GM23338 (cell line): ENCODE measurements around the gene POU3F1. TPM values are rescaled to one million over a fixed set of nuclear protein-coding genes. Genes with fewer than 3 reads are reported as not detected.

Source experiments
- ATAC-seq: fragments of 200-7000 bp; cut with Tn5 transposase; 3 replicates; pipeline ENCODE4 v1.9.1; 2020
- DNase-seq: peaks from one replicate; pipeline ENCODE4 v3.0.0-alpha.2; 2015; ENCODE audit warnings: low spot score
- H2AFZ ChIP-seq: fragments of 200-600 bp; sonication (generic); 2 replicates; pipeline ENCODE4 v1.8.0; 2016; ENCODE audit warnings: antibody characterized with exemption, mild to moderate bottlenecking, moderate library complexity
- H3F3A ChIP-seq: fragments of 200-600 bp; sonication (generic); replicated peaks from 2 replicates; pipeline ENCODE4 v1.8.0; 2017; ENCODE audit warnings: antibody characterized with exemption, mixed run types, low read depth
- H3K27ac ChIP-seq: fragments of 200-600 bp; sonication (generic); 2 replicates; pipeline ENCODE4 v1.6.1; 2016; ENCODE audit warnings: low read depth
- H3K27me3 ChIP-seq: fragments of 200-600 bp; sonication (generic); 2 replicates; pipeline ENCODE4 v1.8.0; 2016; ENCODE audit warnings: mild to moderate bottlenecking, mixed run types, moderate library complexity; ENCODE audit not compliant: insufficient read depth
- H3K36me3 ChIP-seq: fragments of 200-600 bp; sonication (generic); 2 replicates; pipeline ENCODE4 v1.8.0; 2016; ENCODE audit warnings: mild to moderate bottlenecking; ENCODE audit not compliant: insufficient read depth
- H3K4me1 ChIP-seq: fragments of 200-600 bp; sonication (generic); 2 replicates; pipeline ENCODE4 v1.8.0; 2016; ENCODE audit warnings: mild to moderate bottlenecking, moderate library complexity; ENCODE audit not compliant: insufficient read depth
- H3K4me2 ChIP-seq: fragments of 200-600 bp; sonication (generic); 2 replicates; pipeline ENCODE4 v1.7.1; 2017; ENCODE audit warnings: mixed run types
- H3K4me3 ChIP-seq: fragments of 200-600 bp; sonication (generic); 2 replicates; pipeline ENCODE4 v1.6.1; 2016; ENCODE audit warnings: mixed run types
- H3K79me2 ChIP-seq: fragments of 200-600 bp; sonication (generic); replicated peaks from 2 replicates; pipeline ENCODE4 v1.8.0; 2017; ENCODE audit warnings: mild to moderate bottlenecking; ENCODE audit not compliant: insufficient read depth
- H3K9me2 ChIP-seq: fragments of 200-600 bp; sonication (generic); 2 replicates; pipeline ENCODE4 v1.8.0; 2017; ENCODE audit not compliant: insufficient read depth
- H4K20me1 ChIP-seq: fragments of 200-600 bp; sonication (generic); replicated peaks from 2 replicates; pipeline ENCODE4 v1.8.0; 2017; ENCODE audit warnings: mild to moderate bottlenecking; ENCODE audit not compliant: insufficient read depth
- H3K27ac Mint-ChIP-seq: 2 replicates; pipeline ENCODE4 v1.8.0; 2020; ENCODE audit warnings: inconsistent platforms, mild to moderate bottlenecking, moderate library complexity, mixed read lengths
- H3K27me3 Mint-ChIP-seq: 3 replicates; pipeline ENCODE4 v1.8.0; 2022; ENCODE audit warnings: low read depth, mild to moderate bottlenecking, moderate library complexity, mixed read lengths, inconsistent platforms; ENCODE audit not compliant: insufficient read depth, poor library complexity
- H3K36me3 Mint-ChIP-seq: 3 replicates; pipeline ENCODE4 v1.8.0; 2021; ENCODE audit warnings: low read depth, mild to moderate bottlenecking, inconsistent platforms, moderate library complexity, mixed read lengths
- H3K4me1 Mint-ChIP-seq: 3 replicates; pipeline ENCODE4 v1.8.0; 2020; ENCODE audit warnings: mild to moderate bottlenecking, inconsistent platforms, mixed read lengths
- H3K4me3 Mint-ChIP-seq: 3 replicates; pipeline ENCODE4 v1.8.0; 2021; ENCODE audit warnings: moderate library complexity, mild to moderate bottlenecking, inconsistent platforms, mixed read lengths
- H3K9me3 Mint-ChIP-seq: 3 replicates; pipeline ENCODE4 v1.8.0; 2020; ENCODE audit warnings: moderate library complexity, mild to moderate bottlenecking, inconsistent platforms, mixed read lengths
- EZH2 ChIP-seq: fragments of 200-600 bp; sonication (generic); IDR thresholded peaks from one replicate; pipeline ENCODE4 v1.8.0; 2017; ENCODE audit warnings: antibody characterized with exemption, mild to moderate bottlenecking, low read depth; ENCODE audit not compliant: unreplicated experiment
- NANOG ChIP-seq: IDR thresholded peaks from 2 replicates; pipeline ENCODE4 v1.6.1; 2016; ENCODE audit warnings: antibody characterized with exemption, borderline replicate concordance
- ZNF114 ChIP-seq: fragments of 250-450 bp; sonication (Bioruptor Pico); IDR thresholded peaks from 2 replicates; pipeline ENCODE4 v1.5.0; 2020; ENCODE audit warnings: mild to moderate bottlenecking, moderate library complexity
- ZNF331 ChIP-seq: fragments of 250-450 bp; sonication (Bioruptor Pico); IDR thresholded peaks from 2 replicates; pipeline ENCODE4 v1.5.0; 2020; ENCODE audit warnings: low read depth, mild to moderate bottlenecking, moderate library complexity
- polyA plus RNA-seq: library from polyadenylated mRNA; unstranded; fragments of >200 nt; fragmentation: Nextera tagmentation; extraction: Ambion mirVana; gene quantifications from 2 replicates; pipeline ENCODE4 v1.2.1, GENCODE V29; 2016
- total RNA-seq: library from RNA; depleted of rRNA; stranded (reverse); fragments of >200 nt; shearing (Covaris generic); gene quantifications from 2 replicates; pipeline ENCODE4 v1.2.3, GENCODE V29; 2014
- TF ChIP-seq, protein P1 (sequence below): IDR thresholded peaks from 2 replicates; pipeline ENCODE4 v1.6.1; 2016; ENCODE audit warnings: antibody characterized with exemption
- TF ChIP-seq, protein P2 (sequence below), 2 experiments: fragments of 200-600 bp in 1 of 2; sonication (generic) in 1 of 2; conservative IDR thresholded peaks; 2 replicates each; pipeline versions ENCODE4 v1.5.1 to v1.6.1; 2016 to 2017; ENCODE audit warnings: antibody characterized with exemption in 2 of 2, low read depth in 2 of 2, mild to moderate bottlenecking in 2 of 2, moderate library complexity in 1 of 2
- TF ChIP-seq, protein P3 (sequence below): IDR thresholded peaks from one replicate; pipeline ENCODE4 v1.6.1; 2018; ENCODE audit warnings: antibody characterized with exemption; ENCODE audit not compliant: unreplicated experiment

The POU3F1 gene
- total and polyA plus RNA-seq, 2 experiments from 2014 or later = 3.6 to 11.5 TPM

DNA sequence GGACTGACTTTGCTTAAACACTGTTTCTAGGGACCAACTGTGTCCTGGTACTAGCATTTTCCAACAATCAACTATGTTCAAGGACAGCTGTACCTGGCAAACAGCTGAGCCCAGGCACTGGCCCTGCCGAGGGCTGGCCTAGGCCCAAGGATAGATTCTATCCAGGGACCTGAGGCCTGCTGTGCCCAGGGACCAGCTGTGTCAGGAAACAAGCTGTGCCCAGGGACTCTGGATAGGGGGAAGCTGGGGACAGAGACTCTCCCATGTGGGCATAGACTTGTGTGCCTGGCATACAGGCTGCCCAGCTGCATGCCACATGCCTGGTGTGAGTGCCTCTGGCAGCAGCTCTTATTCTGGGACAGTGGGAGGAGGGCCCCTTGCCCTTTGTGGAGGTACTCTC is 38.1 kb upstream of the POU3F1 start:
- Mint-ChIP-seq H3K4me1 (peaks cover 41% of the 10 kb centered on the region), H3K9me3 (no peaks in the 10 kb centered on the region), H3K4me3 (no peak overlapping the region), H3K36me3 (no peaks in the 10 kb centered on the region), H3K27me3 (no peaks in the 10 kb centered on the region), H3K27ac (no peak overlapping the region)
- Histone ChIP-seq H3K79me2 (no peaks in the 10 kb centered on the region), H4K20me1 (no peaks in the 10 kb centered on the region), H2AFZ (no peak overlapping the region), H3K4me2 (no peak overlapping the region), H3K9me2 (no peaks in the 10 kb centered on the region), H3K27me3 (no peaks in the 10 kb centered on the region), H3K36me3 (no peaks in the 10 kb centered on the region), H3K4me3 (no peak overlapping the region), H3K4me1 (peaks cover 5% of the 10 kb centered on the region), H3F3A (no peaks in the 10 kb centered on the region), H3K27ac (no peak overlapping the region)
- ATAC-seq (no peak), DNase-seq (no peak)
- TF ChIP-seq ZNF114 (CRISPR knock-in tag) = no peak
- TF ChIP-seq, protein P1, sequence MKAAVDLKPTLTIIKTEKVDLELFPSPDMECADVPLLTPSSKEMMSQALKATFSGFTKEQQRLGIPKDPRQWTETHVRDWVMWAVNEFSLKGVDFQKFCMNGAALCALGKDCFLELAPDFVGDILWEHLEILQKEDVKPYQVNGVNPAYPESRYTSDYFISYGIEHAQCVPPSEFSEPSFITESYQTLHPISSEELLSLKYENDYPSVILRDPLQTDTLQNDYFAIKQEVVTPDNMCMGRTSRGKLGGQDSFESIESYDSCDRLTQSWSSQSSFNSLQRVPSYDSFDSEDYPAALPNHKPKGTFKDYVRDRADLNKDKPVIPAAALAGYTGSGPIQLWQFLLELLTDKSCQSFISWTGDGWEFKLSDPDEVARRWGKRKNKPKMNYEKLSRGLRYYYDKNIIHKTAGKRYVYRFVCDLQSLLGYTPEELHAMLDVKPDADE = no peak

DNA sequence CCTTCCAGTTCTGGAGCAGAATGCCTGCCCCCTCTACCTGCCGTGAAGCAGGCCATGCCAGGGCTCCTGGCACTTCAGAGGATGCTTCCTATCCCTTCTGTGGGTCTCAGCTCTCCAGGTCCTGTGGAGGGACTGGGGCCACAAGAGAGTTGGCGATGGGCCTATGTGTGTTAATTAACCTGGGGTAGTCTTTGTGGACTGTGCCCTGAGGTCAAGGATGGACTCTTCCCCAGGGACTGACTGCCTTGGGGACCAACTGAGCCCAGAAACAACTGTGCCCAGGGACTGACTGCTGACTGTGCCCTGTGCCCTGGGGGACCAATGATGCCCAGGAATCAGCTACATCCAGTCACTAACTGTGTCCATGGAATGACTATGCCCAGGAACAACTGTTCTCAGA is 37.5 kb upstream of the POU3F1 start:
- Histone ChIP-seq H3K36me3 (no peaks in the 10 kb centered on the region), H3F3A (no peaks in the 10 kb centered on the region), H2AFZ (no peak overlapping the region), H3K27me3 (no peaks in the 10 kb centered on the region), H3K4me2 (no peak overlapping the region), H3K27ac (no peak overlapping the region), H3K9me2 (no peaks in the 10 kb centered on the region), H3K4me1 (peaks cover 5% of the 10 kb centered on the region), H3K79me2 (no peaks in the 10 kb centered on the region), H3K4me3 (no peak overlapping the region), H4K20me1 (no peaks in the 10 kb centered on the region)
- TF ChIP-seq NANOG (no peak), ZNF331 (CRISPR knock-in tag) (no peak), EZH2 (no peak), ZNF114 (CRISPR knock-in tag) (no peak)
- TF ChIP-seq, protein P2, sequence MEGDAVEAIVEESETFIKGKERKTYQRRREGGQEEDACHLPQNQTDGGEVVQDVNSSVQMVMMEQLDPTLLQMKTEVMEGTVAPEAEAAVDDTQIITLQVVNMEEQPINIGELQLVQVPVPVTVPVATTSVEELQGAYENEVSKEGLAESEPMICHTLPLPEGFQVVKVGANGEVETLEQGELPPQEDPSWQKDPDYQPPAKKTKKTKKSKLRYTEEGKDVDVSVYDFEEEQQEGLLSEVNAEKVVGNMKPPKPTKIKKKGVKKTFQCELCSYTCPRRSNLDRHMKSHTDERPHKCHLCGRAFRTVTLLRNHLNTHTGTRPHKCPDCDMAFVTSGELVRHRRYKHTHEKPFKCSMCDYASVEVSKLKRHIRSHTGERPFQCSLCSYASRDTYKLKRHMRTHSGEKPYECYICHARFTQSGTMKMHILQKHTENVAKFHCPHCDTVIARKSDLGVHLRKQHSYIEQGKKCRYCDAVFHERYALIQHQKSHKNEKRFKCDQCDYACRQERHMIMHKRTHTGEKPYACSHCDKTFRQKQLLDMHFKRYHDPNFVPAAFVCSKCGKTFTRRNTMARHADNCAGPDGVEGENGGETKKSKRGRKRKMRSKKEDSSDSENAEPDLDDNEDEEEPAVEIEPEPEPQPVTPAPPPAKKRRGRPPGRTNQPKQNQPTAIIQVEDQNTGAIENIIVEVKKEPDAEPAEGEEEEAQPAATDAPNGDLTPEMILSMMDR (conservative IDR thresholded peaks at IDR 0.05; ENCODE audit: low read depth in 2 of 2) = no peak
- TF ChIP-seq, protein P3, sequence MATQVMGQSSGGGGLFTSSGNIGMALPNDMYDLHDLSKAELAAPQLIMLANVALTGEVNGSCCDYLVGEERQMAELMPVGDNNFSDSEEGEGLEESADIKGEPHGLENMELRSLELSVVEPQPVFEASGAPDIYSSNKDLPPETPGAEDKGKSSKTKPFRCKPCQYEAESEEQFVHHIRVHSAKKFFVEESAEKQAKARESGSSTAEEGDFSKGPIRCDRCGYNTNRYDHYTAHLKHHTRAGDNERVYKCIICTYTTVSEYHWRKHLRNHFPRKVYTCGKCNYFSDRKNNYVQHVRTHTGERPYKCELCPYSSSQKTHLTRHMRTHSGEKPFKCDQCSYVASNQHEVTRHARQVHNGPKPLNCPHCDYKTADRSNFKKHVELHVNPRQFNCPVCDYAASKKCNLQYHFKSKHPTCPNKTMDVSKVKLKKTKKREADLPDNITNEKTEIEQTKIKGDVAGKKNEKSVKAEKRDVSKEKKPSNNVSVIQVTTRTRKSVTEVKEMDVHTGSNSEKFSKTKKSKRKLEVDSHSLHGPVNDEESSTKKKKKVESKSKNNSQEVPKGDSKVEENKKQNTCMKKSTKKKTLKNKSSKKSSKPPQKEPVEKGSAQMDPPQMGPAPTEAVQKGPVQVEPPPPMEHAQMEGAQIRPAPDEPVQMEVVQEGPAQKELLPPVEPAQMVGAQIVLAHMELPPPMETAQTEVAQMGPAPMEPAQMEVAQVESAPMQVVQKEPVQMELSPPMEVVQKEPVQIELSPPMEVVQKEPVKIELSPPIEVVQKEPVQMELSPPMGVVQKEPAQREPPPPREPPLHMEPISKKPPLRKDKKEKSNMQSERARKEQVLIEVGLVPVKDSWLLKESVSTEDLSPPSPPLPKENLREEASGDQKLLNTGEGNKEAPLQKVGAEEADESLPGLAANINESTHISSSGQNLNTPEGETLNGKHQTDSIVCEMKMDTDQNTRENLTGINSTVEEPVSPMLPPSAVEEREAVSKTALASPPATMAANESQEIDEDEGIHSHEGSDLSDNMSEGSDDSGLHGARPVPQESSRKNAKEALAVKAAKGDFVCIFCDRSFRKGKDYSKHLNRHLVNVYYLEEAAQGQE = no peak
- TF ChIP-seq, protein P1 = no peak
- Mint-ChIP-seq H3K9me3 (no peaks in the 10 kb centered on the region), H3K36me3 (peaks cover 2% of the 10 kb centered on the region; the same call in 1 of the 3 replicates), H3K27ac (no peak overlapping the region), H3K27me3 (no peaks in the 10 kb centered on the region), H3K4me1 (peaks cover 37% of the 10 kb centered on the region), H3K4me3 (no peak overlapping the region)
- no peak for DNase-seq
- no peak for ATAC-seq
